ENCODE data around the gene DNAJC18.
"Not testable (repeated sequence)": the region's sequence is repeated elsewhere in the genome, so short reads cannot be mapped to it uniquely, and the experiment has no call there.

DNAJC18 gene

DNA sequence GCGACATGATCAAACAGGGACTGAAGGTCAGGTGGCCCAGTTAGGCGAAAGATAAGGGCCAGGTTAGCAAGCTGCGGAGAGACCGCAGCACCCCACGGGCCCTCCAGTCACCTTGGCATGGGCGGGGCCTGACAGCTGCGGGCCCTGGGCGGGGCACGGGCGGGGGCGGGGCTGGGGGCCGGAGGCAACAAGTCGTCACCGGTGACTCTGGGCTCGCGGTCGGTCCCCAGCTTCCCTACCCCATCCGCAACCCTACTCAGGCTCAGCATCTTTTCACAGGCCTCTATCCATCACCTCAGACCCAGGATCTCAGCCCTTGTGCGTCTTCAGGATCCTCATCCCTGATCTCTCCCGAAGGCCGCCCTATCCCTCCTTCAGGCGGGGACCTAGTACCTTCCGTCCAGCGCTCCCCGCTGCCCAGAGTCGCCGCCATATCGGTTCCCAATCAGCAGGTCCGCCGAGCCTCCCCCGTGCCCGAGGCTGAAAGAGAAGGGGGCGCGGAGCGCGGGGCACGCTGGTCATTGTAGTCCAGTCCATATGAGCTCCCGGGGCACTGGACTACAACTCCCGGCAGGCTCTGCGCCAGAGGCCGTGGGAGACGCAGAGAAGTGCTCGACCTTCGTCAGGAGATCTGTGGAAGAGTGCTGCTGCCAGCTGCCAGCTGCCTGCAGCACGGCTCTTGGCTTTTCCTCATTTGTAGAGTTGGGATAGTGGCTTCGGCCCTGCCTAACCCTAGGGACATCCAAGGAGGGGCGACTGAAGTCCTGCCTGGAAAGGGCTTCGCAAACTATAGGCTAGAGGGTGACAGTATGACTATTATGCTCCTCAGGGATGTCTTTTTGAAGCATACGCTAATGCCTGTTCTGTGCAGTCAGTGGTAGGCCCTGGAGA is at the start of gene DNAJC18:
Gene DNAJC18 (minus strand): TSS at position 513 of the 891 bp plus-strand sequence. CDS start 80 bp downstream, at position 433.
- DNase-seq = peak; percentile 90 to 92

- peak in 1 of 2 donors; percentile 32 for DNase-seq
These were observed 48.9 kb upstream of the DNAJC18 start for GRCh38 chr5:139488260-139488659.

GRCh38 chr5:139486201-139486600 is 46.9 kb upstream of the DNAJC18 start:
- DNase-seq = no peak

GRCh38 chr5:139482890-139483208 is 43.5 kb upstream of the DNAJC18 start:
- not testable (repeated sequence) for DNase-seq

DNA sequence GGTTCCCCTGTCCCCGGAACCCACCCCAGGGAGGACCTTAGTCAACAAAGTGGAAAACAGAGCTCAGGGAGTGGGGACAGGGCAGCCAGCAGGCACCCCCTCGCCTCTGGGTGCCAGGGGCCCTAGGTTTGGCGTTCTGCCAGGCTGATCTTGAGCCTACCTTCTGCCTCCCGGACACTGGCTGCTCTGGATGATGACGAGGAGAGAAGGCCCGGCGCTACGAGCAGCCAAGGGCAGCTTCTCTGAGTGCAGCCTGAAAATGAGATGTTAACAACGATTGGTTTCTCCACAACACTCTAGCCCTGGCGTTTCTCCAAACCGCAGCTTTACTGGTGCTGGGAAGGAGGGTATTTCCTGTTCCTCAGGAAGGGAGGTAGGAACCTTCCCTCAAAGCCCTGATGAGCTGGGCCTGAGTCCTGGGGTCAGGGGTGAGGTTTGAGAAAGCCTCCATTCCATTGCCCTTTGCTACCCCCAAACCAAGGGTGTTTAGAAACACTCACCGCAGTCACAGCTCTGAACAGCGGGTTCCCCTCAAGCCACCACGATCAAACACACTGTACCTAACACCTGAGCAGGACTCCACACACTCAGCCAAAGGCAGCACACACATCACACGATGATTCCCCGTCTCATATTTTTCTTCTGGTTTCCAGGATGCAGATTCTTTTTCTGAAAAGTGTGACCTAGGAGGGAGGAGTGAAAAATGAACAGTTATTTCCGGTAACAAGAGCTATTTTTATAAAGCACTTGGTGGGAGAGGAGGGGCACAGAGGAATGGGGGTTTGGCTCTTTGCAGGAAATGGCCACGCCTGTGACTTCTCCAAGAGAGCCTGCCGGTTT is 42.9 kb upstream of the DNAJC18 start, which contains the start of gene STING1:
Gene STING1 (minus strand): TSS at position 709 of the 840 bp plus-strand sequence. CDS start 1,054 bp downstream, outside the sequence.
- DNase-seq = peak; percentile 66 to 73

- DNase-seq = peak in 1 of 2 donors; percentile 19
These were observed 42.3 kb upstream of the DNAJC18 start for GRCh38 chr5:139481580-139482049.

DNA sequence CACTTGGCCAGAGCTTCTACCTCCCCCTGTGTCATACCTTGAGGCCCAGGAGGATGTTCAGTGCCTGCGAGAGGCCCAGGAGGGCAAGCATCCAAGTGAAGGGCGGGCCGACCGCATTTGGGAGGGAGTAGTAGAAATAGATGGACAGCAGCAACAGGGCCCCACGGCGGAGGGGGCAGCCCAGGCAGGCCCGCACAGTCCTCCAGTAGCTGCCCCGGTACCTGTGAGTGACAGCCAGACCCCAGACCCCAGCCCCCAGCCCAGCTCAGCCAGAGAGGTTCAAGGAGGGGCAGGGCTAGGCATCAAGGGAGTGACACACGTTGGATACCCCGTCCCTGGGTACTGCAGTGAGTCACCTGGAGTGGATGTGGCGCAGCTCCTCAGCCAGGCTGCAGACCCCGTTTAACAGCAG is 41.8 kb upstream of the DNAJC18 start:
- DNase-seq = peak in 1 of 2 donors; percentile 16

GRCh38 chr5:139479729-139480128 is 40.4 kb upstream of the DNAJC18 start:
- not testable (repeated sequence) for DNase-seq

- DNase-seq = not testable (repeated sequence)
These were observed 39.5 kb upstream of the DNAJC18 start for GRCh38 chr5:139478657-139479423.

DNA sequence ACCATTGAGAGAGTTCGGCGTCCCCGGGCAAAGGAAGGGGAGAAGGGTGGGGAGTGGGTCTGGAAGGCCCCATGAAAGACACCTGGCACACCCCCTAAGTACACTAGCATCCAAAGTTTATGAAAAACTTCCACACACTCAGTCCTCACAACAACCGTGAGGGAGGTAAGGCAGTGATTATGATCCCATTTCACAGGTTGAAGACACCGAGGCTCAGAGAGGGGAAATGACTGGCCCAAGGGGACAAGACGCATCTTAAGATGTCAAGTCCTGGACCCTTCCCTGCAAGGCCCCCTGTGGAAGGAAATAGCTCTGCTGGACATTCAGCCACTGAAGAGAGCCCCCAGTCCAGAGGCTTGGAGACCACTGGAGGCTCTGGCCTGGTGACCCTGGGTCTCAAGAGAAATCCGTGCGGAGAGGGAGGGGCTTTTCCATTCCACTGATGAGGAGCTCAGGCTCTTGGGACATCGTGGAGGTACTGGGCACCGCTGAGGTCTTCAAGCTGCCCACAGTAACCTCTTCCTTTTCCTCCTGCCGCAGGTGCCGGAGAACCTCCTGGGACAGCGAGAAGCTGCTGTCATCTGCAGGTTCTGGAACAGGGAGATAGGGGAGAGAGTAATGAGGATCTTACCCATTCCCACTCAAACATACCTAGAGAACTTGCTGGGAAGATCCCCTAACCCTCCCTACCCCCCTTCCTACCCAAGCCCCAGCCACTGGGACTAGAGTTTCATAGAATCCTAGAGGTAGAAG is 36.7 kb upstream of the DNAJC18 start:
- DNase-seq = no peak

DNA sequence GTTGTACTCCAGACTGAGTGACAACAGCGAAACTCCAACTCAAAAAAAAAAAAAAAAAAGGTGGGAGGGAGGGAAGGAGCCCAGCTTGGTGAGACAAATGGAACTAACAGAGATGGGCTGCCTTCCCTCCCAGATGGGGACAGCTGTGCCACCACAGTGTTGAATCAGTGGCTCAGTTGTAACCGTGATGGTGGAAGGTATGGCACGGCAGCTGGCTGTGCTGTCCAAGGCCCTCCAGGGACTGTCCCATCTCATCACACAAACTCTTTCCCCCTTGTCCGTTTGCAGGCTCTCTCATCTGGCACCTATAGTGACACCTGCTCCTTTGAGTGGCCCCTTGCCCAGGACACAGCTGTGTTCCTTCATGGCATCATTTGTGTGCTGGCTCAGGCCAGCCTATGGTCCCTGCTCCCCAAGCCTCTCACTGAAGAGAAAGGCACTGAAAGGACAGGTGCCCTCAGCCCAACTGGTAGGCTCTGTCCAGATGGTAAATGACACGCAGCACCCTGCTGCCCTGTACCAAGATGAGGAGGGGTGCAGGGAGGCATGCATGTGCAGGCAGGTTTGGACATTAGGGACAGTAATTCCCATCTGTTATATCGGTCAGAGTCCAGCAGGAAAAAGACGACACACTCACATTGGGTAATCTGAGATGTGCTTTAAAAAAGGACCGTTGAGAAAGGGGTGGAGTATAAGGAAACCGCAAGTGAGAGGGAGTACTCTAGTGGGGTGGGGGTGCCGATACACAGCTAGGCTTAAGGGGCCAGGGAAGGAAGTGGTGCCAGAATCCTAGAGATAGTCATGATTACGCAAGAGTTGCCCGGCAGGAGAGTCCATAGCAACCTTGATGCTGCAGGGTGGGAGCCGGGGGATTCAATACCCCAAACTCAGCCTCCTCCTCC is 35.8 kb upstream of the DNAJC18 start:
- DNase-seq = peak; percentile 38 to 41

DNA sequence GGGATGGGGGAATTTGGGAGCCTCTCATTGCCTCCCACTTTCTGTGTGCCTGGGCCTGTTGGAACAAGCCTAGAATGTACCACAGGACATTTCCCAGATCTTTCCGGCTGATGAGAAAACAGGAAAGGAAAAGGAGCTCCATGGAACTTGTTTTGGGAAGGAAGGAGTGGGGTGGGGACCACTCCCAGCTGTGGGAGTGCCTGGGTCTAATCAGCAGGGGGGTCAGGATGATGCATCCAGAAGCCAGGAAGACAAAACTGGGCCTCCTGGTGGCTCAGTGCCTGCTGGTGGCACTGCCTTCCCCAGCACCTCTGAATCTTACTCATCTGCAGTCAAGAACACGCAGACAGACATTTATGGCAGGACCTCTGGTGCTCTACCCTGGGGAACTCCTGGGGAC is 34.2 kb upstream of the DNAJC18 start:
- DNase-seq = no peak

- no peak for DNase-seq
These were observed 33.8 kb upstream of the DNAJC18 start for GRCh38 chr5:139473105-139473504.

DNA sequence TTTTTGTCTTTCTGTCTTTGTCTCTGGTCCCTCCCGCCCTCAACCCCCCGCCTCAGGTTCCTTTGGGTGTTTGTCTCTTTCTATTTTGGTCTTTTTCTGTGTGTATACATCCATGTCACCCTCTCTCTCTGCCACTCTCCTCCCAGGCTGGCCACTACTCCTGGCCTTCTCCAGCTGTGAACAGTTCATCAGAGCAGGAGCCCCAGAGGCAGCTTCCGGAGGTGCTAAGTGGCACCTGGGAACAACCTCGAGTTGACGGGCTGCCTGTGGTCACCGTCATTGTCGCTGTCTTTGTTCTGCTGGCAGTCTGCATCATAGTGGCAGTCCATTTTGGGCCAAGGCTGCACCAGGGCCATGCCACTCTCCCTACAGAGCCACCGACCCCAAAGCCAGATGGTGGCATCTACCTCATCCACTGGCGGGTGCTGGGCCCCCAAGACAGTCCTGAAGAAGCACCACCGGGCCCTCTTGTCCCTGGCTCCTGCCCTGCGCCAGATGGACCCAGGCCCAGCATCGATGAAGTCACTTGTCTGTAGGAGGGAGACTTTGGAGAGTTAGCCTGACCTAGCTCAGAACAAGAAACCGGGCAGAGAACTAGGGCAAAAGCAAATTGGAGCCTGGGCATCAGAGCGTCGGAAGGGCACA is 33.2 kb upstream of the DNAJC18 start:
- DNase-seq = no peak

DNA sequence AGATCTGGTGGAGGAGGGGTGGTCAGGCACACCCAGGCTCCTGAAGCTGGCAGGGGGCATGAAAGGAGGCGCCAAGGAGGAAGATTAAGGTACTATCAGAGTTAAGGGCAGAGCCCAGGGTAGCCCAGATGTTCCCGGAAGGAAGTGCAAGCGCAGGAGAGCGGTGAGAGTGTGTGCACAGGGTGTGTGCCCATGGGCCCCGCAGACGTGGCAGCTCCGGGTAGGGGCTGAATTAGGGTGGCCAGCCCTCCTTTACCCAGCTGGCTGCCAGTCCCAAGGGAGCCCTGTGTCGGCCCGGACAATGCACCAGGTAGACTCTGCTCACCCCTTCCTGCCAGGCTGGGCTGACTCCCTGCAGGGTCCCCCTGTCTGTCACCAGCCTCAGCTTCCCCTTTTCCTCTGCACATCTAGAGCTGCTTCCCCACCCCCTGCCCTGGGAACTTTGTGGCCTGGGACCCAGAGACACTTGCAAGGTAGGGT is 31.5 kb upstream of the DNAJC18 start, which contains the start of gene SMIM33:
Gene SMIM33 (plus strand): TSS at position 184 of the 480 bp plus-strand sequence. CDS start 118 bp downstream, at position 302.
- DNase-seq = peak; percentile 21 to 44

DNA sequence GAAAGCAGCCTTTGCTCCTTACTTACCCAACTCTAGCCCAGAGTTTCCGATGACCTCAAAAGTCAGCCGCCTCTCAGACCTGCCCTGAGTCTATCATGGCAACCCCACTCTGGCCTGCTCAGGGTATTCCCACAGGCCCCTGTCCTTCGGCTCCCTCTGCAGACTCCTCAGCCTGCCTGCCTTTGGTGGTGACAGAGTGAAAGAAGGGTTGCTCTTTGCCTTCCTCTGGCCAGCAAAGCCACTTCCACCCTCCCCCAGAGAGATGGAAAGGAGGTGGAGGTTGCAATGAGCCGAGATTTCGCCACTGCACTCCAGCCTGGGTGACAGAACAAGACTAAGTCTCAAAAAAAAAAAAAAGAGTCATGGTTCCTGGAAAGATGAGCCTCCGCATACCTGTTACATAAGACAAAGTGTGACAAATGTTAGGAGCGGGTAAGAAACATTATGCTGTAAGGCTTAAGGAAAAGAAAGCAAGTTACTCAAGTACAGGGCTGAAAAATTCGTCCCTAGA is 29.2 kb upstream of the DNAJC18 start:
- peak in 1 of 2 donors; percentile 26 for DNase-seq

- DNase-seq = no peak
These were observed 23.4 kb upstream of the DNAJC18 start, which contains the start of gene ECSCR for GRCh38 chr5:139462586-139463276. ECSCR (minus strand) TSS chr5:139462743; CDS start chr5:139462670, 73 bp downstream.

- DNase-seq = no peak
These were observed 22.4 kb upstream of the DNAJC18 start for GRCh38 chr5:139461698-139462097.

DNA sequence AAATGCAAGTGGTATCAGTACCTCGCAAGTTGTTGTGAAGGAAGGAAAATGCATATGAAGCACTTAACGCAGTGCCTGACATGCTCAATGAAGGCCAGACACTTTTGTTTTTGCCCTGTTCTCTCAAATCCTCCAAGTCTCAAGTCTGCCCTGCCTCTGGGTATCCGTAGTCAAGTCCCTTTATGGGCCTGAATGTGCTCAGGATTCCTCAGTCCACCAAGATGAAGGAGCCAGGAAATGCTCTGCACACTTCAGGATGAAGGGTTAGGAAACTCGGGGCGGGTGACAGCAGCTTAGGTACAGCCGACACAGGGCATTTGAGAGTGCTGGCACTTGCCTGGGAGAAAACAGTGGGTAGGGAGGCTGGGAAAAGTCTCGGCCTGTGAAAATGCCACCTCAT is 21.9 kb upstream of the DNAJC18 start:
- no peak for DNase-seq

Data from CD4-positive, alpha-beta T cell treated with Interleukin-1 beta for 1 hour (primary cell).